BJ (cell line): ENCODE data around the gene KRTAP4-9. TPM values are rescaled to one million over a fixed set of nuclear protein-coding genes. Genes with fewer than 3 reads are reported as not detected.

Experiments
- CTCF ChIA-PET: fragments of 350-600 bp; formaldehyde crosslinking; extraction: SDS; loops from one replicate; lab custom pipeline; 2021; ENCODE audit warnings: antibody characterized with exemption, inconsistent platforms; lab: Yijun Ruan, JAX
- POLR2A ChIA-PET: fragments of 300-600 bp; sonication (Branson Sonifier 250); formaldehyde crosslinking; extraction: SDS; loops from one replicate; lab custom pipeline; 2021; ENCODE audit warnings: antibody characterized with exemption; lab: Charles Lee
- DNase-seq: peaks from one replicate; pipeline ENCODE4 v3.0.0-alpha.2; 2011; ENCODE audit warnings: low read depth
- H3K27me3 ChIP-seq: 2 replicates; pipeline ENCODE4 v1.6.0; 2011; ENCODE audit warnings: low read length; ENCODE audit not compliant: control insufficient read depth, insufficient read depth
- H3K36me3 ChIP-seq: 2 replicates; pipeline ENCODE4 v1.5.1; 2011; ENCODE audit warnings: low read length; ENCODE audit not compliant: control insufficient read depth, insufficient read depth
- H3K4me3 ChIP-seq: 2 replicates; pipeline ENCODE4 v1.5.1; 2011; ENCODE audit warnings: low read depth, mild to moderate bottlenecking, control low read depth, low read length
- polyA plus RNA-seq: library from polyadenylated mRNA; depleted of rRNA; stranded (reverse); fragments of >200 nt; gene quantifications from 2 replicates; pipeline ENCODE4 v1.2.3, GENCODE V29; 2011; rRNA removed
- TF ChIP-seq, protein P1 (sequence below): IDR thresholded peaks from 2 replicates; pipeline ENCODE4 v1.5.1; 2011; ENCODE audit warnings: low read depth, mild to moderate bottlenecking, control low read depth, inconsistent platforms, low read length, moderate library complexity; ENCODE audit not compliant: insufficient read depth

Gene KRTAP4-9
- polyA plus RNA-seq, 1 experiment: not detected

DNA sequence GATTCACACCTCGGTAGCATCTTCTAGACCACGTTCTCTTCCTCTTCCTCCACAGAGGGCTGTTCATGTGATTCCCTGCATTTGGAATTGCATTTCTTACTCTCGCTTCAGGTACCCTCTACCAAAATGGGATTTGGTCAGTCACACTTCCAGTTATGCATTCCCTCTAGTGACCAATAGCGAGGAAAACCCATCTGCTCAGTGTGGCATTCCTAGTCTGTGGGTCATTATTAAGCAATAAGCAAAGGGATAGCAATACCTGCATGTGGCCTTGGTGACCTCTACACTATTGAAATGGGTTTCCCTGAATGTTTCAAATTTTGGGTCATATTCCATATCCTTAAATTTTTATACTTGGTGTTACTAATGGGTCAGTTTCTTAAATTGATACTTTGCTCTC lies 44.8 kb downstream of the KRTAP4-9 start:
- ChIA-PET POLR2A (no interaction called here), CTCF (no interaction called here)
- DNase-seq: no peak
- TF ChIP-seq, protein P1, sequence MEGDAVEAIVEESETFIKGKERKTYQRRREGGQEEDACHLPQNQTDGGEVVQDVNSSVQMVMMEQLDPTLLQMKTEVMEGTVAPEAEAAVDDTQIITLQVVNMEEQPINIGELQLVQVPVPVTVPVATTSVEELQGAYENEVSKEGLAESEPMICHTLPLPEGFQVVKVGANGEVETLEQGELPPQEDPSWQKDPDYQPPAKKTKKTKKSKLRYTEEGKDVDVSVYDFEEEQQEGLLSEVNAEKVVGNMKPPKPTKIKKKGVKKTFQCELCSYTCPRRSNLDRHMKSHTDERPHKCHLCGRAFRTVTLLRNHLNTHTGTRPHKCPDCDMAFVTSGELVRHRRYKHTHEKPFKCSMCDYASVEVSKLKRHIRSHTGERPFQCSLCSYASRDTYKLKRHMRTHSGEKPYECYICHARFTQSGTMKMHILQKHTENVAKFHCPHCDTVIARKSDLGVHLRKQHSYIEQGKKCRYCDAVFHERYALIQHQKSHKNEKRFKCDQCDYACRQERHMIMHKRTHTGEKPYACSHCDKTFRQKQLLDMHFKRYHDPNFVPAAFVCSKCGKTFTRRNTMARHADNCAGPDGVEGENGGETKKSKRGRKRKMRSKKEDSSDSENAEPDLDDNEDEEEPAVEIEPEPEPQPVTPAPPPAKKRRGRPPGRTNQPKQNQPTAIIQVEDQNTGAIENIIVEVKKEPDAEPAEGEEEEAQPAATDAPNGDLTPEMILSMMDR: no peak
- Histone ChIP-seq H3K27me3 (no peaks in the 10 kb centered on the region), H3K36me3 (no peaks in the 10 kb centered on the region), H3K4me3 (no peak overlapping the region)

DNA sequence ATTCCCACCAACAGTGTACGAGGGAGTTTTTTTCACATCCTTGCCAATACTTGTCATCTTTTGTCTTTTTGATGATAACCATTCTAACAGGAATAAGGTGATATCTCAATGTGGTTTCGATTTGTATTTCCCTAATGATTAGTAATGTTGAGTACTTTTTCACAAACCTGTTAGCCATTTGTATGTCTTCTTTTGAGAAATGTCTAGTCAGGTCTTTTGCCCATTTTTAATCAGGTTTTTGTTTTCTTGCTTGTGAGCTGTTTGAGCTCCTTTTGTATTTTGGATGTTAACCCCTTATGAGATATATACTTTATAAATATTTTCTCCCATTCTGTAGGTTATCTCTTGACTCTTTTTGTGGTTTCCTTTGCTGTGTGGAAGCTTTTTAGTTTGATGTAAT lies 46.3 kb downstream of the KRTAP4-9 start:
- H3K27me3 ChIP-seq: no peaks in the 10 kb centered on the region
- H3K36me3 ChIP-seq: no peaks in the 10 kb centered on the region
- no peak for DNase-seq
- ChIA-PET POLR2A (no interaction called here), CTCF (no interaction called here)
- TF ChIP-seq, protein P1: no peak
- no peak overlapping the region for H3K4me3 ChIP-seq

DNA sequence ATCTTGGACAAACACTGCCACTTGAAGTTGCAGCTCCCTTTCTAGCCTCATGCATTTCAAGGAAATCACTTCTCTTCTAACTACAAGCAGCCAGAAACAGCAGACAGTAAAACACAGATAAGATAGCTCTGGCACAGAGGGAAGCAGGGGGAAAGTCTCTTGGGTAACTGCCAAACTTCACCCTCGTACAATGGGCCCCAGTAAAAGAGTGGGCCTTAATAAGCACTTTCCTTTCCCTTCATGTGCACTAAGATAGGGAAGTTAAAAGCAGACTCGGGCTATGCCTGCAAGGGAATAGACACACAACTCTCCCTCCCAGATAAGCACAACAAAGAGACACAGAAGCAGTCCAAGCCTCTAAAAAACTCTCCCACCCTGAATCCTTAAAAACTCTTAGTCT lies 48.7 kb downstream of the KRTAP4-9 start:
- H3K27me3 ChIP-seq: no peaks in the 10 kb centered on the region
- DNase-seq: no peak
- POLR2A ChIA-PET: no interaction called here
- CTCF ChIA-PET: no interaction called here
- H3K4me3 ChIP-seq: no peak overlapping the region
- TF ChIP-seq, protein P1: no peak
- no peaks in the 10 kb centered on the region for H3K36me3 ChIP-seq

Other genes starting within 250 kb of the KRTAP4-9 start
- gene KRT12, start 238.2 kb upstream of the KRTAP4-9 start, polyA plus RNA-seq: not detected in 2 replicates
- gene KRT20, start 220.1 kb upstream of the KRTAP4-9 start, polyA plus RNA-seq: not detected in 2 replicates
- gene KRT23, start 167.7 kb upstream of the KRTAP4-9 start, polyA plus RNA-seq: 0.09 and 0.11 TPM in 2 replicates
- gene KRT39, start 138.4 kb upstream of the KRTAP4-9 start, polyA plus RNA-seq: not detected in 2 replicates
- gene KRT40, start 121.1 kb upstream of the KRTAP4-9 start, polyA plus RNA-seq: not detected in 2 replicates
- not detected in 2 replicates for gene KRTAP3-3, start 111.2 kb upstream of the KRTAP4-9 start, polyA plus RNA-seq
- not detected in 2 replicates for gene KRTAP3-2, start 105.5 kb upstream of the KRTAP4-9 start, polyA plus RNA-seq
- gene KRTAP3-1, start 96.3 kb upstream of the KRTAP4-9 start, polyA plus RNA-seq: 0.16 TPM in 1 of 2 replicates, not detected in the other
- 62.3 and 65.1 TPM in 2 replicates for gene KRTAP1-5, start 78.2 kb upstream of the KRTAP4-9 start, polyA plus RNA-seq
- gene KRTAP1-4, start 75.2 kb upstream of the KRTAP4-9 start, polyA plus RNA-seq: not detected in 2 replicates
- not detected in 2 replicates for gene KRTAP1-3, start 70.5 kb upstream of the KRTAP4-9 start, polyA plus RNA-seq
- 0.32 TPM in 1 of 2 replicates, not detected in the other for gene KRTAP1-1, start 63.9 kb upstream of the KRTAP4-9 start, polyA plus RNA-seq
- not detected in 2 replicates for gene KRTAP2-1, start 58.1 kb upstream of the KRTAP4-9 start, polyA plus RNA-seq
- gene KRTAP2-2, start 50.2 kb upstream of the KRTAP4-9 start, polyA plus RNA-seq: 0.16 TPM in 1 of 2 replicates, not detected in the other
- gene KRTAP2-3, start 45.3 kb upstream of the KRTAP4-9 start, polyA plus RNA-seq: 1.3 and 1.4 TPM in 2 replicates
- not detected in 2 replicates for gene KRTAP2-4, start 39.5 kb upstream of the KRTAP4-9 start, polyA plus RNA-seq
- gene KRTAP4-7, start 21.2 kb upstream of the KRTAP4-9 start, polyA plus RNA-seq: not detected in 2 replicates
- not detected in 2 replicates for gene KRTAP4-8, start 7.2 kb upstream of the KRTAP4-9 start, polyA plus RNA-seq
- gene KRTAP4-16, start 3.2 kb upstream of the KRTAP4-9 start, polyA plus RNA-seq: not detected in 2 replicates
- not detected in 2 replicates for gene KRTAP4-11, start 13.0 kb downstream of the KRTAP4-9 start, polyA plus RNA-seq
- gene KRTAP4-12, start 18.8 kb downstream of the KRTAP4-9 start, polyA plus RNA-seq: 0.11 TPM in 1 of 2 replicates, not detected in the other
- not detected in 2 replicates for gene KRTAP4-6, start 35.2 kb downstream of the KRTAP4-9 start, polyA plus RNA-seq
- not detected in 2 replicates for gene KRTAP4-5, start 44.4 kb downstream of the KRTAP4-9 start, polyA plus RNA-seq
- not detected in 2 replicates for gene KRTAP4-4, start 55.4 kb downstream of the KRTAP4-9 start, polyA plus RNA-seq
- not detected in 2 replicates for gene KRTAP4-3, start 62.8 kb downstream of the KRTAP4-9 start, polyA plus RNA-seq
- not detected in 2 replicates for gene KRTAP4-2, start 72.8 kb downstream of the KRTAP4-9 start, polyA plus RNA-seq
- 0.12 TPM in 1 of 2 replicates, not detected in the other for gene KRTAP4-1, start 79.5 kb downstream of the KRTAP4-9 start, polyA plus RNA-seq
- not detected in 2 replicates for gene KRTAP9-1, start 84.5 kb downstream of the KRTAP4-9 start, polyA plus RNA-seq
- not detected in 2 replicates for gene KRTAP9-2, start 121.3 kb downstream of the KRTAP4-9 start, polyA plus RNA-seq
- gene KRTAP9-3, start 127.1 kb downstream of the KRTAP4-9 start, polyA plus RNA-seq: not detected in 2 replicates
- gene KRTAP9-8, start 132.6 kb downstream of the KRTAP4-9 start, polyA plus RNA-seq: not detected in 2 replicates
- not detected in 2 replicates for gene KRTAP9-4, start 144.3 kb downstream of the KRTAP4-9 start, polyA plus RNA-seq
- gene KRTAP9-9, start 150.0 kb downstream of the KRTAP4-9 start, polyA plus RNA-seq: not detected in 2 replicates
- gene KRTAP9-6, start 160.0 kb downstream of the KRTAP4-9 start, polyA plus RNA-seq: not detected in 2 replicates
- gene KRTAP9-7, start 170.3 kb downstream of the KRTAP4-9 start, polyA plus RNA-seq: not detected in 2 replicates
- gene KRTAP29-1, start 197.5 kb downstream of the KRTAP4-9 start, polyA plus RNA-seq: not detected in 2 replicates
- gene KRTAP16-1, start 203.9 kb downstream of the KRTAP4-9 start, polyA plus RNA-seq: not detected in 2 replicates
- not detected in 2 replicates for gene KRTAP17-1, start 210.3 kb downstream of the KRTAP4-9 start, polyA plus RNA-seq
- not detected in 2 replicates for gene KRT33A, start 245.4 kb downstream of the KRTAP4-9 start, polyA plus RNA-seq